HG03575 (cell line): ENCODE measurements around the gene PRSS38.

Source experiments
- ATAC-seq: cut with Tn5 transposase; IDR thresholded peaks from one replicate; pipeline ENCODE4 v1.9.1; 2021; ENCODE audit not compliant: unreplicated experiment, insufficient number of reproducible peaks, low FRiP score; ENCODE audit errors: extremely low read depth

The PRSS38 gene

DNA sequence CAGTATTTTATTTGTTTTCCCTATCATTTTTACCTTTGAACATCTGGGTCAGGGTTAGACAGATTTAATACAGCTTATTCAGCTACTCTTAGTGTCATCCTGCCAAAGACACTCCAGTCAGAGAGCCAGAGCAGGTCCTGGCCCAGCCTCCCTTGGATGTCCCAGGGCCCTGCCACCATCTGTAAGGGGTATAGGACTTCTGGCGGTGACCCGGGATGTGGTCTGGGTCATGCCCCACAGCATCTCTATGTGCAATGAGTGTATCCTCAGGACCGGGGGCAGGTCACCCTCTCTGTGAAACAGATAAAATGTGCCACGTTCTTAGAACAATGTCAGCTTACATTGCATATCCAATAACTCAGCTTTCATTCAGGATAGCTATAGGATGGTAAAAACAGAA lies 37.8 kb upstream of the PRSS38 start:
- ATAC-seq = no peak

DNA sequence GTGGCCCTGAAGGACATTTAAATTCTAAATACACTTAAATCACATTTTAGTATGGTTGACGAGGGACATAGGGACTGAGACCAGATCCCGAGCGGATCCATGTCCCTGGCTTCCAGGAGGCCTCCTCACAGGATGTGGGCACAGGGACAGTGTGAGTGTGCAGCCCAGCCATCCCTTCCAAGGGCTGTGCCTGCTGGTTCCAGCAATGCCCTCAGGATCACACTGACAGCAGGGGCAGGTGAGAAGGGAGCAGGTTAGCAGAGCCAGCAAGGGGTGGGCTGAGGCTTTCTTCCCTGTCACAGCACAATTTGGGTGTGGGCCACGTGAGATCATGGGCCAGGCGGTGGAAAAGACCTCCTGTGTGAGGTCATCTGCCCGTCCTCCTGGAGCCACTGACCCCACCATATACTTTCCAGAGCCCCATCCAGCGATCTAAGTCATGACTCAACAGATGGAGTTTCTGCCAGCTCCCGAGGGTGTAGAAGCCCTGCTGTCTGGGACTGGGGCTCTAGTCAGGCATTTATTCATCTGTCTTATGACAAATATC lies 37.0 kb upstream of the PRSS38 start:
- no peak for ATAC-seq

DNA sequence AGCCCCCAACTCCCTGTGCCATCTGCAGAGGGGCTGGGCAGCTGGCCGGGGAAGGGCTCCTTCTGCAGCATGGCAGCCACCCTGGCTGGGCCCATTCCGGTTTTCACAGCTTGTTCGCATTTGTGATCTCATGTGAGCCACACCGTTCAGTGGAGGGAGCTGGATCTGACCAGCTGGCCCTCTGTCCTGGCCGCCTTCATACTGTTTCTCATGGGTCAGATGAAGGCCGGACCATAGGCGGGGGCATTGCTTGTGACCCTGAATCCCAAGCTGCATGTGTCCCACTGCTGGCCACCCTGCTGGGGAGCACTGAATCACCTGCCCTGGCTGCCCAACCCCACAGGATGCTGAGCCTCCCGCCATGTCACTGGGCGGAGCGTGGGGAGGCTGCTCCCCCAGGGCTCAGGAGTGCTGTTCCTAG lies 36.4 kb upstream of the PRSS38 start:
- no peak for ATAC-seq

DNA sequence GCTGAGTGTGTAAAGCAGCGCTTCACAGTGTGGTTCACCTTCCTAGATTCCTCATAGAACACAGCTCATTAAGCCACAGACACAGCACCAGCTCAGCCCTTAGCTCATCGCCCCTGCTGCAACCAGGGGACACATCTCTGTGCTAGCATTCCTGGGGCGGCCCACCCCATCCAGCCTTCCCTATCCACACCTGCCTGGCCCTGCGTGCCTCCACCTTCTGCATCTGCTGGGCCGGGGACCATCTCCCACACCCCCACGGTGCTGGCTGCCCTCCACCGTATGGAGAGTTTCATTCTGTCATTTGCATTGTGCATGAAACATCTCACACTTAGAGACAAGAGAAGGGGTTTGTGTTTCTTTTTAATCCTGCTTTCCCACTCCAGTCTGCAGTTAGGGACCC lies 35.8 kb upstream of the PRSS38 start:
- no peak for ATAC-seq

DNA sequence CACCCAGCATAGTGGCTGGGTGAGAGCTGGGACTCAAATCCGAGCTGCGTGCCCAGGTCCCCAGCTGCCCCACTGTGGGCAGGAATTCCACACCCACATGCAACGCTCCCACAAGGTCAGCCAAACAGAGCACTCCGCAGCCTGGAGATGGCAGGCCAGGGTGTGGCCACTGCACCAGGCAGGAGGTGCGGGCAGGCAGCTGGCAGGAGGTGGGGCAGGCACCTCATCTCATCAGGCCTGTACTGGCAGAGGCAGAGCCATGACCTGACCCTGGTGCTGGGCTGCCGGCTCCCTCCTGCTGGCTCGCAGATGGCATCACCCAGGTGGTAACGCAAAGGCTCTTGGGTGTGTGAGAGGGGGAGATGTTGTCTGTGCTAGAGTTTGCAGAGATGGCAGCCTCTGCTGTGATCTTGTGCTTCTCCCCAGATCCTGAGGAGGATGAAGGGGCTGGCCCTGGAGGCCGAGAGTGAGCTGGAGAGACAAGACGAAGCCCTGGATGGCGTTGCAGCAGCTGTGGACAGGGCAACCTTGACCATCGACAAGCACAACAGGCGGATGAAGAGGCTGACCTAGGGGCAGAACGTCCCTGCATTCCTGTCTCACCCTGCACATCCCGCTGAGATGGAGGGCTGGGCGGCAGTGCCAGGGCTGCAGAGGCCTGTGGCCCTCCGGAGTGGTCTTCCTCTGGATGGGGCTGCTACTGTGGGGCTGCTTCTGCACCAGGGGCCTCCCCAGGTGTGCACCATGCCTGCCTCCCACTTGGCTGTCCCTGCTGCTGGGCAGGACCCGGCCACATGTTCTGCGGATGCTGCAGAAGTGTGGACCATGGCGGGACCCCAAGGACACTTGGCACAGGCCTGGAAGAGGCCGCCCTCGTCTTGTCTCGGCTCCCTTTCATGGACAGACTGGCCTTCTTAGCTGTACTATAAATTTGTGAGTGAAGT lies 35.1 kb upstream of the PRSS38 start:
- no peak for ATAC-seq

DNA sequence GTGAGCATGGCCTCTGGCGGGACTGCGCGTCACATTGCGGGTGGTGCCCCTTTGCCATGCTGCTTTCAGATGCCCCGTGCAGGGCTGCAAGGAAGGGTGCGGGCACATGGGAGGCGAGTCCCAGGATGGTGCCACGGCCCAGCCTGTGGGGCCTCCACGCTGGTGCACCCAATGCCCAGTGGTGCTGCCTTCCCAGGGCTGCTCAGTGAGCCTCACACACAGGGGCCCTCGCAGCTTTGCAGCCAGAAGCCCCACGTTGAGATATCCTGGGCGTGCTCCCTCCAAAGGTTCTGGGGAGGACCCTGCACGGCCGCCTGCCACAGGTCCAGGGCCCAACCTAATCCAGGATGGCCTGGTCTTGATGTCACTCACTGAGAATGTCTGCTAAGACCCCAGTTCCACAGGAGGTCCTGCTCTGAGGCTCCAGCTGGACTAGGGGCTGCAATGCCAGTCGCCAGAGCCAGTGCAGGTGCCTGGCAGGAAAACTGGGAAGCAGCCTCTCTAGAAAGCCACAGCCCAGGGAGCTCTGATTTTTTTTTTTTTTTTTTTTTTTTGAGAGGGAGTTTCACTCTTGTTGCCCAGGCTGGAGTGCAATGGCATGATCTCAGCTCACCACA lies 34.1 kb upstream of the PRSS38 start:
- no peak for ATAC-seq

DNA sequence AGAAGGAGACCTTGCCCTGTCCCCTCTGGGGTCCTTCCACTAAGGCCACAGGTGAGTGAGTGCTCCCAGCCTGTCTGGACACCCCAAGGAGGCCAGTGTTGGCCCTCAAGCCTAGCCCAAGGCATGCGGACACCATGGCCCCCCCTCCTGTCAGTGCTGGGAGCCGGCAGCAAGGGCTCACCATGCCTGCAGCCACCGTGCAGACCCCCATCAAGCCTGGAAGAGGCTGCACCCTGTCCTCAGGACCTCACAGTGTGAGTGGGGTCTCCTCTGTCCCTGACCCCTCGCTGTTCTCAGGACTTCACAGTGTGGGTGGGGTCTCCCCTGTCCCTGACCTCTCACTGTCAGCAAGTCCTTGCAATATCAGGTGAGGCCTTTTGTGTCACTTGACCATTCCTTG lies 33.2 kb upstream of the PRSS38 start:
- no peak for ATAC-seq

DNA sequence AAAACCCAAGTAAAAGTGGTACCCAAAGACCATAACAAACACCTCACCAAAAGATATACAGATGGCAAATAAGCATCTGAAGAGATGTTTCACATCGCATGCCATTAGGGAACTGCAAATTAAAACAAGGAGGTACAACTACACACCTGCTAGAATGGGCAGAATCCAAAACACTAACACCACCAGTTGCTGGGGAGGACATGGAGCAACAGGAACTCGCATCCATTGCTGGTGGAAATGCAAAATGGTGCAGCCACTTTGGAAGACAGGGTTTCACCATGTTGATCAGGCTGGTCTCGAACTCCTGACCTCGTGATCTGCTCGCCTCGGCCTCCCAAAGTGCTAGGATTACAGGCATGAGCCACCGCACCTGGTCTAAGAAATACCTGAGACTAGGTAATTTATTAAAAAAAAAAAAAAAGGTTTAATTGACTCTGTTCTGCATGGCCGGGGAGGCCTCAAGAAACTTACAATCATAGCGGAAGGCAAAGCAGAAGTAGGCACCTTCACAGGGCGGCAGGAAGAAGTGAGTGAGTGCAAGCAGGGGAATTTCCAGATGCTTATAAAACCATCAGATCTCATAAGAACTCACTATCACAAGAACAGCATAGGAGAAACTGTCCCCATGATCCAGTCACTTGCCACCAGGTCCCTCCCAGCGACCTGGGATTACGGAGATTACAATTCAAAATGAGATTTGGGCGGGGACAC lies 30.2 kb upstream of the PRSS38 start:
- ATAC-seq = no peak

DNA sequence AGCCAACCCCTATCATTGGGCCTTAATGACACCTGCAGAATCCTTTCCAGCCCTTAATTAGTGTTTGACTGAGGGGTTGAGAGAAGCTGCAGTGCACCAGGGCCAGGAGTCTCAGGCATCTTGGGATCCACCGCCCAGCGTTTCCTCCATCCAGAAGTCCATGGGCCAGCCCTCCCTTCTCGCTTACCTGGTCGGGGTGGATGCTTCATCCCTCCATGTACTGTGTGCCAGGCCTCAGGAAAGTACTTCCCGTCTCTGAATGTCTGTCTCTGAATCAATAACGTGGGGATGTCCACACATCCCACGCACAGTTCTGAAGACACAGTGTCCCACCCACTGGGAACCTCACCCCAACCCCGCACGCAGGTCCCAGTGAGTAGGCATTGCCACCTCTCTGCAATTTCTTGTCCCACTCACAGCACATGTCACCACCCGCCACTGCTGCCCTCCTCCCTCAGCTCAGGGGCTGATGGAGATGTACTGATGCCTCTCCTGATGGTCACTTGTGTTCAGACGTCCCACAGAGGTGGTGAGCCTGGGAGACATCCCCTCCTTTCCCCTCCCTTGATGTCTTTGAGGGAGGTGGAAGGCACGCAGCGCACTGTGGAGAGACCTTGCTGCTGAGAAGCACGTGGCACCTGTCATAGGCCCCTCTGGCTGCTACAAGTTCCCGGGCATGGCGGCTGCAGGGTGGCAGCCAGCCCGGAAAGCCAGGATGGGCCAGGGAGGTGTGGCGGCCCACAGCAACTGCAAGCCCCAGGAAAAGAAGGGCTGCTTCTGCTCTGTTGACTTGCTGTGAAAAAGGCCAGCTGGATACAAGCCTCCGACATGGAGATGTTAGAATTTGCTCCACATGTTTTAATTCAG lies 29.4 kb upstream of the PRSS38 start:
- no peak for ATAC-seq

DNA sequence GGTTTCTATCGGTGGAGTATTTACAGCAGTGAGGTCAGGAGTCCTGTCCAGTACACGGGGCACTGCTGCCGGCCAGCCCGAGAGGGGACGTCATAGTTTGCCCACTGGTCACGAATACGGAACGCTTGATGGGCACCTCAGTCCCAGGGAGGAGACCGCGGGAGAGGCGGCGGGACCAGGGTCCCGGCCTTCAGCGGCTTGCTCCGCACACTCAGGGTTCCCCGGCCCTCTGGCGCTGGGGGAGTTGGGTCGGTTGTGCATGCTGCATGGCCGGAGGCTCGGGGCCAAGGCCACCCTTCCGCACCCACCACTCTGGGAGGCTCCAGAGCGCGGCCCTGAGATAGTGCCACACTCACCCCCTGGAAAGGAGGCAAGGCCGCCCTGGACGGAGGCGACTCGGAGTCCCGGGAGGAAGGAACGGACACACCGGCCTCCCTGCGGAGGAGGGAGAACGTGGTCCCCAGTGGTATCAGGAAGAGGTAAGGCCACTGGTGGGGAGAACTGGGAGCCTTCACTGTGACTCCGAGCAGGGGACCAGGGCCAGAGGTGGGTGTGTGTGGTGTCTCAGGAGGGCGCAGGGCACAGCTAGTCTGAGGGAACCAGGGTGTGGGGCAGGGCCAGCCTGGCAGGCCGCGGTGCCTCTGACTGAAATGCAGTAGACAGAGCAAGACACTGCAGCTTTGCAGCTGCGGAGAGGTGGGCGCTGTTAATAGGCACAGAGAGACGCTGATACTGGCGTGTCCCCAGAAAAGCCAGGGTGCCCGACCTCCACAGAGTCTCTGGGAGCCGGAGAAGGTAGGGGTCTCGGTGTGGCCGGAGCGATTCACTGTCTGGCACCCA lies 28.6 kb upstream of the PRSS38 start:
- ATAC-seq = no peak

DNA sequence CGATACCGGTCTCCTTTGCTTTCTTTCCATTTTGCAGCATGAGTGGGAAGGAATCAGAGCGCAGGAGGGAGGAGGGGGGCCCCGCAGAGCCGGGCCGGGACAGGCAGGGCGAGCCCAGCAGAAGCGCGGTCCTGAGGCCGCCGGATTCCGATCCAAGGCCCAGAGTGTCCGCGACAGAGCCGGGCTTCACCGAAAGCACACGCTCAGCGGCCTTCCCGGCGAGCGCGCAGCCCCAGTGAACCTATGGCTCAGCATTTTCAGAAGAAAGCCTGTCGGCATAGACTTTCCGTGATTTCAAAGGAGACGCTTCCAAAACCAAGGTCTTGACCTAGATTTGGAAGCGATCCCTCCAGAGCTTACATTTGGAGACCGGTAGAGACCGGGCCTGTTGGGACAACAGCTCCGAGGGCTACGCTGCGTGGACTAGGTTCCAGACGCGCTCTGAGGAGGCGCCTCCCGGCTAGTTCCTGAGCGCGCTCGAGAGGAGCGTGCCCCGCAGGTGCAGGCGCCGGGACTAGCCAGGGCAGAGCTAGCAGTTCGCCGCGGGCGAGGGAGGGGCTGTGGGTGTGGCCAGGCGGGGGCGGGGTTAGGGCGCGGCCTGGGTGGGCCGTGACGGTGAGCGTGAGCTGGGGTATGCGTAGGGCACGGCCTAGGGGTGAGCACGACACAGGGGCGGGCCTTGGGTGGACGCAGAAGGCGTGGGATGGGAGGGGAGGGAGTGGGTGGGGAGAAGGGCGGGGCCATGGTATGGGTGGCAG lies 27.8 kb upstream of the PRSS38 start:
- ATAC-seq = peak; percentile 80

DNA sequence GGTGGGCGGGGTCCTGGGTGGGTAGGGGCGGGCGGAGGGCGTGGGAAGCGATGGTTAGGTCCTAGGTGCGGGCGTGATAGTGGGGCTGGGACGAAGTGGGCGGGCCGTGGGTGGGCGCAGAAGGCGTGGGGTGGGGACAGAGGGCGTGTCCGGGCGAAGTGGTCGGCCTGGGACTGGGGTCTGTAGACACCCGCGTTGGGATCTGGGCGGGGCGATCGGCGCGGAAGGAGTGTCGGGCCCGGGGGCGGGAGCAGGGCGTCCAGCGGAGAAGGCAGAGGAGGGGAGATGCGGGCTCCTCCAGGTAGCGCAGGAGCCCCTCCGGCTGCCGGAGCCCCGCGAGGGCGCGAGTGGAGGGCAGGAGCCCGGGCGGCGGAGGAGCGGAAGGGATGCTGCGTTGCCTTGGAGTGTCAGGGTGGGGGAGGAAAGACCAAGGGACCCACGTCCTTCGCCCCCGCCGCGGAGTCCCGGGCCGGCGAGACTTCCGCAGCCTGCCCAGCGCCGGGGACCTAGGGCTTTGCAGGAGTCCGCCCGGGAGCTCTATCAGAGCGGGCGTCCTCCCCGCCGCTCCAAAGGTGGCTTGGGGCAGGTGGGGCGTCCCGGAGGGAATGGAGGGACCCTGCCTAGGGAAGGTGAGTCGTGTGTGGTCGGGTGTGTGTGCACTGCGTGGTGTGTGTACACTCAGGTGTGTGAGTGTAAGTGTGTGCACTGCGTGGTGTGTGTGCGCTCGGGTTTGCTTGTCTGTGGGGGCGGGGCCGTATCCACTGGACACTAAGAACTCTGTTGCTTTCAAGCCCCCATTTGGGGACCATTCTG lies 27.0 kb upstream of the PRSS38 start:
- no peak for ATAC-seq

DNA sequence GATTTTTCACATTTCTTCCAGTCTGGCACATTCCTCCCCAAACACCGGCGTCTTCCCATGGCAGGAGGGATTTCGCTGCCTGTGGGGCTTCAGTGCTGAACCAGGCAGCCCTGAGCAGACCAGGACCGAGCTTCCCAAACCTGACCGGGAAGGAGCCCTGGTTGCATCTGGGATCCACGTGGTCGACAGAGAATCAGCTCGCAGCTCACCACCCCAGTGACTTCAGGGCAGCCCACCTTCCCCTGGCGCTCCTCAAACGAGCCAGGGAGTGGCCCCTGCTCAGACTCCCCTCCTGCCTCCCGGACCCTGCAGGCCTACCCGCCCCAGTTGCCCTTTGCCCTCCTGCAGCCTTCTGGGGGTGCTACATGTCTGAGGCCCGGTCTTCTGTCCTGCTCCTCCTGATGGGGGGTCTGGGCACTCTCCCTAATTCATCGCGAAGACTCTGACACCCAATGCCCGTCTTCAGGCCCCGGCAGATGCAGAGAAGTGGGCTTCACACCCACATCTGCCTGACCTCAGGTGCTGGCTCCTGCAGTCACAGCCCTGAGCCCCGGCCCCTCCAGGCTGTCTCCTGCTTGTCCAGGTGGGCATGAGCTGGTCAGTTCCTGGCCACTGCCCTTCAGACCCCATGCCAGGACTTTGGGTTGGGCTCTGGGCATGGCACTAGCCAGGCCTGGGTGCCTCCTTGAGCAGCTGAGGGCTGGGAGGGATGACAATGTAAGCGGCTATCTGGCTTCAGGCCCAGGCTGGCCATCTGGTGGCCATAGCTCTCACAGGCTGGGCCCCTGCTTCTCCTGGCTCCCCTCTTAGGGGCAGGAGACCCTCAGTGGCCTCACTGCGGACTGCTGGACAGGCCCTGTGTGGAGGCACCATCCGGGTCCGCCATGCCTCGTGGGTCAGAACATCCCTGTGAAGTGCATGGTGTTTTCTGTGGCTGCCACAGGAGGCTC lies 26.1 kb upstream of the PRSS38 start:
- ATAC-seq = no peak

DNA sequence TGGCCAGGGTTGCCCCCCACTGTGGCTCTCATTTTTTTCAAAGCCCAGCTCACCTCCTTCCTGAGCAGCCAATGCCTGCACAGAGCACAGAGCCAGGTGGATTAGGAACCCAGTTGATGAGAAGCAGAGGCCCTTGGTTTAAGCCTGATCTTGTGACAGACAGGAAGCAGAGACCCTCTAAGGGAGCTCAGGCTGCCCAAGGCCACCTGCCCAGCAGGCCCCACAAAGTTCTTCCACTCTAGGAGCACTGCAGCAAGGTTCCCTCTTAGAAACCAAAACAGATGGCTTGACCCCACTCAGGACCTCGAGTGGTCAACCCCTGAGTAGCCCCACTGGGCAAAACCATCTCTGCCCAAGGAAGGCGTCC lies 25.5 kb upstream of the PRSS38 start:
- ATAC-seq = no peak

DNA sequence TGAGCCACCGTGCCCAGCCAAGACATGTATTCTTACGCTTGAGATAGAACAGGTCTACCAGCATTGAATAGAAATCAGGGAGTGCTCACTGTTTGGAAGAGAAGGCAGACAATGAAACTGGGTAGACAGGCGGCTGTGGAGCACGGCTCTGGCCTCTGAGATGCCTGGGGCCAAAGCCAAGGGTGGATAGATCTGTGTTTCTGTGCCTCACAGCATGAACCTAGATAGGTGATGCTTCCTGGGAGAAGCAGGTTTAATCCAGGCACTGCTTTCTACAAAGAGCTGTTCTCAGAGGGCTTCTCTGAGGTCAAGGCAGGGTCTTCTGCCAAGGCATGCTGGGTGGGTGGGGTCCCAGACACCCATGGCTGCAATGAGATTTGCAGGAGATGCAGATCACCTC lies 24.6 kb upstream of the PRSS38 start:
- no peak for ATAC-seq
